Activated CD4-positive, alpha-beta T cell treated with anti-CD3 and anti-CD28 coated beads for 4 hours (primary cell): ENCODE data around the gene CXCR2.
"Not testable (repeated sequence)": the region's sequence is repeated elsewhere in the genome, so short reads cannot be mapped to it uniquely, and the experiment has no call there.

ENCODE experiments used
- DNase-seq, 2 donors: peaks; one replicate each; pipeline ENCODE4 v3.0.0-alpha.2; 2020

The CXCR2 gene

GRCh38 chr2:218130822-218131221, 5.0 kb downstream of the CXCR2 start:
- no peak for DNase-seq

DNA sequence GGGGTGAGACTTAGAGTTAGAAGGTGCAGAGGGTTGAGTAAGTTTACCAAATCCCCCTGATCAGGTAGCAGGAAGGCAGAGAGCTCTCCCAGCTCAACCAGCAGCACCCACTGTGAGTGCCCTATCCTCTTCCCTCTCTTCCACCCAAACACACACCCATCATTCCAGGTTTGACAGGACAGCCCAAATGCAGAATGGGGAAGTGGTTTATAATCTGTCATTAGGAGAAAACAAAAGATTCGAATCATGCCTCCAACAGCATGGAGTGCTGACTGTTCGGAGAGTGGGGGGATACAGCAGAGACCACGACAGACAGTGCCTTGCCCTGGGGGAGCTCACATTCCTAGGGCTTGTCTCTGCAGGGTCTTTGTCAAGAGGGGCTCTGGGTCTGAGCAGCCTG, 11.7 kb downstream of the CXCR2 start:
- no peak for DNase-seq

- no peak for DNase-seq
These were observed 12.2 kb downstream of the CXCR2 start for GRCh38 chr2:218138047-218138446.

DNA sequence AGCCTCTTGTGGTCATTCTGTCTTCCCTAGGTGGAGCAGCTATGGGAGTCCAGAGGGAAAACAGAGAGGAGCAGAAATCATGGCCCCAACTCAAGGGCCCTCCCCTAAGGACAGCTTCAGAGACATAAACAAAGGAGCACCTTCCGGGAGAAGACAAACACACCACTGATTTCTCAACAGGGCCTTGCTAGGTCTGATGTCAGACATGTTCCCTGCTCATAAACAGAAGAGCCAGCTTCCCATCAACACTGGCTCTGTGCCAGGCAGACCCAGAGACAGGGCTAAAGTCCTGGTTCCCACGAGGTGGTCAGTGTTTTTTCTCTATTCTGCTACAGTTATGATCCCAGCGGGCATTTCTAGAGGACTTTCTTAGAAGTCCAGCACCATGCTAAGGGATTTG, 19.3 kb downstream of the CXCR2 start:
- DNase-seq: no peak

GRCh38 chr2:218146056-218146455, 20.2 kb downstream of the CXCR2 start:
- DNase-seq: no peak

DNA sequence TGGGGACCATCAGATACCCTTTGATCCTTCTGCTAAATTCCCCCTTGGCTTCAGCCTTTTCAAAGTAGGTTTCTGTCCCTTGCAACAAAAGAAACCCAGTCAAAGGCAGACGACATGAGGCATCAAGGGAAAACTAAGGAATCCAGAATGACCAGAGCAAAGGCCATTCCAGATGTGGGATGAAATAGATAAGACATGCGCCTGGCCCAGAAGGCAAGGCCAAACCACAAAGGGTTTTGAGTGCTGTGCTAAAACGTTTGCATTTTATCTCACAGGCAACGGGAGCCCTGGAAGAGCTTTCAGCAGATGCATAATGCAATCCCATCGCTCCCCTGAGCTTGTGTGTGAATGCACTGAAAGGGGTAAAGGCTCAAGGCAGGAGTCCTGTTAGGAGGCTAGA, 23.3 kb downstream of the CXCR2 start:
- no peak for DNase-seq

GRCh38 chr2:218149848-218150440, 24.1 kb downstream of the CXCR2 start:
- no peak for DNase-seq

DNA sequence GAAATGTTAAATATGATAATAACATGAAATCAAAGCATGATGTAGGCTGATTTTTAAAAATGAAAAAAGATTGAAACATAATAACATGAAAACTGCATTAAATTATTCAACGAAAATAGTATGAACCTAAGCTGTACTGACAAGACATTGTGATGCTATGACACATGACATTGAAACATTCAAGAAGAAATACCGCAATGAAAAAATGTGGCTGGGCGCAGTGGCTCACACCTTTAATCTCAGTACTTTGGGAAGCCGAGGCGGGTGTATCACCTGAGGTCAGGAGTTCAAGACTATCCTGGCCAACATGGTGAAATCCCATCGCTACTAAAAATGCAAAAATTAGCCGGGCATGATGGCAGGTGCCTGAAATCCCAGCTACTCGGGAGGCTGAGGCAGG, 26.3 kb downstream of the CXCR2 start:
- DNase-seq: no peak

- no peak for DNase-seq
These were observed 26.9 kb downstream of the CXCR2 start for GRCh38 chr2:218152777-218153176.

- no peak for DNase-seq
These were observed 30.2 kb downstream of the CXCR2 start for GRCh38 chr2:218155953-218156479.

DNA sequence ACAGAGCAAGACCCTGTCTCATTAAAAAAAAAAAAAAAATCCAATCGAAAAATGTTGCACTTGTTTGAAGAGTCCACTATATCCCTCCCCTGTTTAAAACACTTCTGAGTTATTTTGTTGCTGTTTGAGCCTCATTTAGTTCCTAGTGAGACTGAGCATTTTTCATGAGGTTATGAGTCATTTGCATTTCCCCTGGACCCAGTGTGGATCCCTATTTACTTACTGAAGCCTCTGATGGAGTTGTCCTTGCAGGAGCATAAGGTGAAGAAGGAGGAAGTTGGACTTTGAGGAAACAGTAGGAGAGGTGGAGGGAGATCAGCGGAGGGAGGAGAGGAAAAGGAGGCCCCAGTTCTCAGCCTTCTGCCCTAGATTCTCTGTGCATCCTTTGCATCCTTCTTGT, 35.8 kb downstream of the CXCR2 start:
- no peak for DNase-seq

DNA sequence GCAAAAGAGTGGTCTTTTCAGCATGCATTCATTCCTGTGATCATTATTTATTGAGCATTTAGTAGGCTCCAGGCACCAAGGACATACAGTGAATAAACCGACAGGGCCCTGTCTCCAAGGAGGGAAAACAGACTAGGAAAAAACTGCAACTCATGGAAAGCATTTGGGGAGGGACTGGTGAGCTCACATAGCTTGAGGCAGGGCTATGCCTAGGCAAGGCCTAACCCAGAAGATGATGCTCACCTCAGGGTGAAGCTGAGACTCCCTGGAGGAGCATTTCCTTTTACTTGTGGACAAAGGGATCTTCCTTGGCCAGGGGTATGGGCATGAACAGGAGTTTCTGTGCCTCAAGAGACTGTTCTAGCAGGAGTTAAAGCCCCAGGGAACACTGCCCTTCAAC, 37.0 kb downstream of the CXCR2 start:
- DNase-seq: no peak

- peak; percentile 36 to 41 for DNase-seq
These were observed 41.0 kb downstream of the CXCR2 start, which contains the start of gene CXCR1 for GRCh38 chr2:218166791-218167190. Gene CXCR1 (minus strand): TSS chr2:218166962. CDS start chr2:218165211, 1,751 bp downstream.

GRCh38 chr2:218168016-218168415, 42.2 kb downstream of the CXCR2 start:
- no peak for DNase-seq

DNA sequence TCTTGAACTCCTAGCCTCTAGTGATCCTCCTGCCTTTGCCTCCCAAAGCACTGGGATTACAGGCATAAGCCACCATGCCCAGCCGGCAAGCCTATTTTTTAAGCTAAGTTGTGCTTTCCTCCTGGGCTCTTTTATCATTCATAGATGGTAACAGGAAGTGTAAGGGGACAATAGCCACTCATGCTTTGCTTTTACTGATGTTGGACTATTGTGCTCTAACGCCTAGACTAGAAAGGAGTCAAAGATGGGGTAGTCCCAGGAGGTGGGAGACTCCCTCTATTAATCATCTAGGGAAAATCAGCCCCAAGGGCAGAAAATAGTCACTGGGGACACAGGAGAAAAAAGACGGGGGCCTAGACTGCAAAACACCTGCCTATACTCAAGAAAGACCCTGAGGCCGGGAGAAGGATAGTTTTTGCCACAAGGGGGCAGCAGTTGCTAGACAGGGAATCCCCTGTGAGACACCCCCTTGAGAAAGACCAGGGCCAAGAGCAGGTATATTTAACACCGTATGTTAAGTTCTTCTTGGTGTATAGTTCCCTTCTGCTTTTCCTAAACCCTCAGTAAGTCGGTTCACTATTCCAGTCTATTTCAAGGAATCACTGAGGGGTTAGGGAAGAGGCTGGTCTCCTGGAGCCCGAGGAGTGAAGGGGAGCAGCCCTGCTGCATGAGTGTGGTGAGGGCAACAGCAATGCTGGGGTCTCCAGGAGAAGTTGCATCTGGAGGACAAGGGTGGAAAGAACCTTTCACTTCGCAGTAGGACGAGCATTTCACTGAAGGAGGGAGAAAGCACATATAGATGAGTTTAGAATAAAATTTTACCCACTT, 43.0 kb downstream of the CXCR2 start:
- peak; percentile 59 to 77 for DNase-seq

DNA sequence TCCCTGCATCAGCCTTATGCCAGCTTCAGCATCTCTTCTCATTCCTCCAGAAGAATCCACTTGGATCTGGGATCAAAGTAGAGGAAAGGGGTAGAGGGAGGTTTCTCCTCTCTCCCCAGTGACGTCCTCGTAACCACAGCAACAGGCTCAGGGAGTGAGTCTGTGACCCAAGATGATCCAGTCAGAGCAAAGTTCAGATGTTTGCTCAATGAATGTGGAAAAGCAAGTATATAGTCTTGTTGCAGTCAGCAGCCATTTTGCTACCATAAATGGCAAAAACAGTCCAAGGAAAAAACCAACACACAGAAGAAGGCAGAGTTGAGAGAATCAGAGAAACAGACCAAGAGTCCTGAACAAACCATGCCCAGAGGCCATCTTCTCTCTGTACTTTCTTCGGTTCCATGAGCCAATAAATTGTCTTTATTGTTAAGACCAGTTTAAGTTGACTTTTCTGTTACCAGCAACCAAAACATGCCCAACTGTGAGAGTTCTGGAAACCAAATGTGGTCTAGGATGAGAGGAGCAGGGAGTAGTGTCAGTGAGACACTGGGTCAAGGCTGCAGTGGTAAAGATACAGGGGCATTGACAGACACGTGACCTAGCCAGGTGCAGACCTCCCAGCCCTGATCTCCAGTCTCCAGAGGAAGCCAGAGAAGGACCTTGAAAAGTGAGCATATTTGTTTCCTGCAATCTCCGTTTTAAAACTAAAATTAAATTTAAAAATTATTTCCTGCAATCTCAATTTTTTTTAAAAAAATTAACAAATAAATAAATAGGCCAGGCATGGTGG, 44.1 kb downstream of the CXCR2 start:
- DNase-seq: no peak

DNA sequence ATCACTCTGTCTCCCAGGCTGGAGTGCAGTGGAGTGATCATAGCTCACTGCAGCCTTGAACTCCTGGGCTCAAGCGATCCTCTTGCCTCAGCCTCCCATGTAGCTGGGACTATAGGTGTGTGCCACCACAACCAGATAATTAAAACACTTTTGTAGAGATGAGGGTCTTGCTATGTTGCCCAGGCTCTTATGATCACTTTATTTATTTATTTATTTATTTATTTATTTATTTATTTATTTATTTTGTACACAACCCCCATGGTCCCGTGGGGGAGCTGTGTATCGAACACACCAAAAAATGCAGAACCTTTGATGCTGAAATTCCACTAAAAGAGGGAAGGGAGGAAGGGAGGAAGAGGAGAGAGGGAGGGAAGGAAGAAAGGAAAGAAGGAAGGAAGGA, 45.9 kb downstream of the CXCR2 start:
- not testable (repeated sequence) for DNase-seq

DNA sequence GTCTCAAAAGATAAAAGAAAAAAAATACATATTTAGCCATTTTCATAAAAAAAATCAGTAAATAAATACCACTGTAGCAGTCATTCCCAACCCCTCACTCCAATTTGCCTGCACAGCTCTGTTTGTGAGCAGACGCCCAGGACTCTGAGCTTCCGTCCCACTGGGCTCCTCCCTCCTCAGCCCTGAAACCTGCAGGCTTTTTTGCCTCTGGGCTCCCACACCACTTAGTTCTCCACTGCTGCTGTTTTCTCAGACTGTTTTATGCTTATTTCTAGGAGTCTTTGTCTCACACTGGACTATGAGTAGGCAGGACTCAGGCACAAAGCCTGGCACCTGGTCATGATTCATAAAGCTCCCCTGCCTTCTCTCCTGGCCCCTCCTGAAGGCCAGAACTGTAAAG, 47.0 kb downstream of the CXCR2 start:
- DNase-seq: no peak

DNA sequence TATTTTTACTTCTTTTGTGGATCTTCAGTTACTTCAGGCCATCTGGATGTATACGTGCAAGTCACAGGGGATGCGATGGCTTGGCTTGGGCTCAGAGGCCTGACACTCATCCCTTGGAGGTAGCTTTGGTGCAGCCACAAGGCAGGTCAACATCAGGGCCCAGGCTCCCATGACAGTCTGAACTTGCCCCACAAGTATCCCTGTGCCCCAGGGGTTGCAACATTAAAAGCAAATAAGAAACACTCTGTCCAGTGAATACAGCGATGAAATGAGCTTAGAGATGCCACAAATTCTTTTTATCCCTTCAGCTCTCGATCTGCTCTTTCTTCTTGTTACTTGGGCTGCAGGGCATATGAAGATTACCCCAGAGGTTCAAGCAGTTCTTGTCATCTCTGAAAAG, 54.0 kb downstream of the CXCR2 start:
- DNase-seq: no peak

DNA sequence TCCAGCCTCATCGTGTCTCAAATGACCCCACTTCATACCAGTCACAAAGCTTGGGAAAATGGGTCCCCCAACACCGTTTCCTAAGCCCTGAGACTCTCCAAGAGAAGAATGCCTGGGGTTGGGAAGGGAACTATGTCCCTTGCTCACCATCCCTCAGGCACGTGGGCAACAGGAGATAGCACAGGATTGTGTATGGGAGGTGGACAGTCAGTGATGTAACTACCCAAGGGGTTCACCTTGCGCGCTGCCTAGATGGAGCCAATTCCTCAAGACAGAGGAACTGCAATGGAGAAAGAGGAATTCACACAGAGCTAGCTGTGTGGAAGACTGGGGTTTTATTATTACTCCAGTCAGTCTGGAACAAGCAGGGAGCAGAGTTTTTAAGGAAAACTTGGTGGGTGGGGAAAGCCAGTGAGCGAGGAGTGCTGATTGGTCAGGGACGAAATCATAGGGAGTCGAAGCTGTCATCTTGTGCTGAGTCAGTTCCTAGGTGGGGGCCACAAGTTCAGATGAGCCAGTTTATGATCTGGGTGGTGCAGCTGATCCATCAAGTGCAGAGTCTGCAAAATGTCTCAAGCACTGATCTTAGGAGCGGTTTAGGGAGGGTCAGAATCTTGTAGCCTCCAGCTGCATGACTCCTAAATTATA, 54.8 kb downstream of the CXCR2 start:
- DNase-seq: no peak

DNA sequence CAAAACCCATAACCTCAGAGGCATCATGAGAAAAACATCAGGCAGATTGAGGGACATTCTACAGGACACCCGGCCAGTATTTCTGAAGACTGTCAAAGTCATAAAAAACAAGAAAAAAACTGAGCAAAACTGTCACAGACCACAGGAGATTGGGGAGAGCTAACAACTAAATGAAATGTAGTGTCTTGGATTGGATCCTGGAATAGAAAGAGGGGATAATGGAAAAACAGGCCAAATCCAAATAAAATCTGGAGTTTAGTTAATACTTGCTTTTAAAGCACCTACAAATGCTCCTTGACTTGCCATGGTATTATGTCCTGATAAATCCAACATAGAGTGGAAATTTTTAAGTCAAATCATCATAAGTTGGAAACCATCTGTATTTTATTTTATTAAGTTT, 58.5 kb downstream of the CXCR2 start:
- no peak for DNase-seq

GRCh38 chr2:218186355-218186766, 60.5 kb downstream of the CXCR2 start:
- DNase-seq: peak; percentile 64 to 75
